NOMO-1 treated with dmso at 0.1 percent for 144 hours (cell line): ENCODE measurements around the gene LILRB5.
"Not testable (repeated sequence)": the region's sequence is repeated elsewhere in the genome, so short reads cannot be mapped to it uniquely, and the experiment has no call there.

ENCODE experiments used
- DNase-seq: peaks from one replicate; lab custom pipeline; 2025; ENCODE audit not compliant: unreplicated experiment; lab: John Stamatoyannopoulos, UW

Gene LILRB5

GRCh38 chr19:54245936-54246335, 11.1 kb downstream of the LILRB5 start:
- DNase-seq: no peak

DNA sequence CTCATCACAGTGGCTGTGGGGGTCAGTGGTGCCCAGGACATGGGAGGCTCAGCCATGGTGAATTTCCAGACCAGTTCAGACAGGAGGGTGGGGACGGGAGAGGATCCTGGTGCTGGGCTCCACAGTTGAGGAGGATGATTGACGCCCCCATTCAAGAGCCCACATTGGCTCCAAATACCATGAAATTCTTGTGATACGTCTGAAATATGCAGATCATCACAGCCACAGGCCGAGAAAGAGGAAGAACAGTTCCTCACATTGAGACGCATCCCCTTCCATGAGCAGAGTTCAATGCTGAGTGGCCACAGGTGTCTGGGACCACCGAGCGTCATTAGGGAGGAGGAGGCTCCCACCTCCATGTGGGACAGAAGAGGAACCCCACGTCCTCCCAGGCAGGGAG, 13.3 kb downstream of the LILRB5 start:
- not testable (repeated sequence) for DNase-seq

DNA sequence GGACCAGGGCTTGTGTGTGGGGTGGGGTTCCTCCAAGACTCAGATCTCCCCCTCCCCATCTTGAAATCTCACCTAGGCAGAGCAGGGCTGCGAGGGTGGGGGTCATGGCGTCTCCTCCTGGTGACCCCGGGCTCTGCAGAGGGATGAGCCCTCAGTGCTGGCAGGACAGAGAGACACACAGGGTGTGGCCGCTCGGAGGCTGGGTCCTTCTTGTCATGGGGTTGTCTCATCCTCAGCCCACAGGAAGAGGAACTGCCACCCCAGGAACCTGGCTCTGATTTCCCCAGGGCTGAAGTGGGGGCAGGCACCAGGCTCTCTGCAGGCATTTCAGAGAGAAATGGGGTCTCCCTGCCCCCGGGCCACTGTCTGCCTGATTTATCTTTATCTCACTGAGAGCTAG, 14.4 kb downstream of the LILRB5 start, which contains the start of gene LILRA6:
Gene LILRA6, minus strand, starts transcription at position 145 of the 400 bp plus-strand sequence.
- DNase-seq: not testable (repeated sequence)

- DNase-seq: not testable (repeated sequence)
Measured at GRCh38 chr19:54242234-54242633, 14.8 kb downstream of the LILRB5 start.

DNA sequence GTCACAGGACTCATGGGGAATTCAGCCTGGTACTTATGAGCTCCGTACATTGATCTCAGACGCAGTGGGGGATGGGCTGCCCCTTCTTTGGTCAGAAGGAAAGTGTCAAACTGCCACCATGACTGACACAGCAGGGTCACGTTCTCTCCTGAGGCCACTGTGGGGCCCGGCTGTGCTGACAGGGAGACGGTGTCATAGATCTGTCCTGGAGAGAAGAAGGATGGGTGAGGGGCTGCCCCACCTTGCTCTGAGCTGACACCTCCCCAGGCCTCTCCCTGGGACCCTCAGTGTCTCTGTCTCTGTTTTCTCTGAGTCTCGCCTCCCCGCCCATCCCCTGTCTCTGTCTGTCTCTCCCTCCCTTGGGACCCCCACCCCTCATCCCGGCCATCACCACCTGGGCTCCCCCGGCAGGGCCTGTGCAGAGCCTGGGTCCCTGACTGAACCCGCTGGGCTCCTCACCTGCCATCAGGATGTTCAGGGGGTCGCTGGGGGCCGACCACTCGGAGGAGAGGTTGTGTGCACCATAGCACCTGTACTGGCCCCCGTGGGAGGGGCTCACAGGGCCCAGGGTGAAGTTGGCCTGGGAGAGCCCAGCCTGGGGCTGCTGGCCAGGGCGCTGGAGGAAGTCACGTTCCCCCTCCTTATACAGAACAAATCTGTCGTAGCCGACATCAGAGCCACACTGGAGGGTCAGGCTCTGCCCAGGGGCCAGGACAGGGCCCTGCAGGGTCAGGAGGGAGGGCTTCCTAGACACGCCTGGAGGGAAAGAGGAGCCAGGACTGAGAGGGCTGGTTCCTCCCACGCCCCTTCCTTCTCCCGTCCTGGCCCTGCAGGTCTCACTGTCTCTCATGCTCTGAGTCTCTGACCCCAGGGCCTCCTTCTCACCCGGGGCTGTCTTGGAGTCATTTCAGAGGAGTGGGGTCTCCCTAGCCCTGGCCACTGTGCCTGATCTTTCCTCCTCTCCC, 16.4 kb downstream of the LILRB5 start:
- DNase-seq: not testable (repeated sequence)

DNA sequence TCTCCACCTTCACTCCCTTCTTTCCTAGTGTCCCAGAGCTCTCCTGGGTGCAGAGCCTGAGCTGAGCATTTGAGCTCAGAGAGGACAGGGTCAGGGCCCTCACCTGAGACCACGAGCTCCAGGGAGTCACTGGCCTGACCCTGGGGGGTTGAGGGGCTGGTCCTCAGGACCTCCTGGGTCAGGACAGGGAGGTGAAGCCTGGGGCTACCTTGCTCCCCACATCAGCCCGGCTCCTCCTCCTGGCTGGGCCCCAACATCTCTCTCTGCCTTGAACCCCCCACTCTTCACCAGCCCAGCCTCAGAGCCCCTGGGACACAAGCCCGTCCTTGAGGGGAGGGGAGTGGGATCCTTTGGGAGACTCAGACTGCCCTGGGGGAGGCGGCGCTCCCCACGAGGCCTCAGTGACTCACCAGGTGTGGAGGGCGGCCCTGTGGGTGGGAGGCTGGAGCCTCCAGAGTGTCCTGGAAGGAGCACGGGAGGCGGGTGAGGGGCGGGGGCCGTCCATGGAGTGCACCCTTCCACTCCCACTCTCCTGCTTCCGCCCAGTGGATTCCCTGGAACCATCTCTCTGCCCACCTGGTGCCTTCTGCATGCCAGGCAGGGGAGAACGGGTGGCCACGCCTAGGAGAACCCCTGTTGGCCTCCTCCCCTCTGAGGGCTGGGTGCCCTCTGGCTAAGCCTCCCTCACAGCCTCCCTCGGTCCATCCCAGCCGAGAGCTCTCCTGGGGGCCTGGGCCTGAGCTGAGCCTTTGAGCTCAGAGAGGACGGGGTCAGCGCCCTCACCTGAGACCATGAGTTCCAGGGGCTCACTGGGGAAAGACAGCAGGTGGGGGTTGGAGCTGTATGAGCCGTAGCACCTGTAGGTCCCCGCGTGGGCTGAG, 17.3 kb downstream of the LILRB5 start:
- DNase-seq: not testable (repeated sequence)

GRCh38 chr19:54233941-54234340, 23.1 kb downstream of the LILRB5 start:
- DNase-seq: no peak

- DNase-seq: peak; percentile 40
Measured at GRCh38 chr19:54231077-54231931, 25.8 kb downstream of the LILRB5 start.

DNA sequence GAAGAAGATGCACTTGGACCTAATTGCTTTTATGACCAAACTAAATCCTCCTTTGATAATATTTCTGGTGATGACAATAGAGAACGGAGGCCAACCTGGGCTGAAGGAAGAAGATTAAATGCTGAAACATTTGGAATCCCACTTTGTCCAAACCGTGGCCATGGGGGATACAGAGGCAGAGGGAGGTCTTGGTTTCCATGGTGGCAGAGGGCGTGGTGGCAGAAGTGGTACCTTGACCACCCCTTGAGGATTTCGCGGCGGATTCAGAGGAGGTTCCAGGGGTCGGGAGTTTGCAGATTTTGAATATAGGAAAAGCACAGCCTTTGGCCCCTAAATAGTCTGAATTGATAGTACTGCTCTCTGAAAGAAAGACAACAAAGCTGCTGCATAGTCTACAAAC, 27.0 kb downstream of the LILRB5 start:
- no peak for DNase-seq

DNA sequence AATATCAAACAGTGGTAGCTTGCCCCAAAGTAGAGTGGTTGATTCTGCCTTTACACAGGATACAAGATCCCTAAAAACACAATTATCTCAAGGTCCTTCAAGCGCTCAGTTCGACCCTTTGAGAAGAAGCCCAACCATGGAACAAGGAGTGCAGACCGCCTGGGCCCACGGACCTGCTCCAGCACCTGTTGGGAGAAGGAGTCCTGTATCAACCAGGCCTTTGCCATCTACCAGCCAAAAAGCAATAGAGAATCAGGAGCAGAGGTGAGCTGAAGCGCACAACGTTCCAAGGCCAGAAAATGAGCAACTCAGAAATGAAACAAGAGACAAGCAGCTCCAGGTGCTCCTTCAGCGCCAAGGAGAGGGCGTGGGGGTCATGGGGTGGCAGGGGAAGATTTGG, 27.9 kb downstream of the LILRB5 start:
- DNase-seq: no peak

DNA sequence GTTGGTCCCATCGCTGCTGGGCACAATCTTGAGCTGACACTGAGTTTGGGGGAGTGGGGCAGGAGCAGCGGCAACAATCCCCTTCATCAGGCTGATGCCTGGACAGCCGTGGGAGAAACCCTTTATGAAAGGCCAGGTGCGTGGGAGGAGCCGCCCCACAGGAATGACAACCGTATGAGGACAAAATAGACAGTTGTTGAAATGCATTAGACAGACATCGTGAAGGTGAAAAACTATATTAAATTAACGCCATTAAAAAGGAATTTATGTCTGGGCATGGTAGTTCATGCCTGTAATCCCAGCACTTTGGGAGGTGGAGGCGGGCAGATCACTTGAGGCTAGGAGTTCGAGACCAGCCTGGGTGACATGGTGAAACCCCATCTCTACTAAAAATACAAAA, 32.5 kb downstream of the LILRB5 start:
- not testable (repeated sequence) for DNase-seq

- not testable (repeated sequence) for DNase-seq
Measured at GRCh38 chr19:54223937-54224281, 33.2 kb downstream of the LILRB5 start.

- DNase-seq: not testable (repeated sequence)
Measured at GRCh38 chr19:54223277-54223936, 33.7 kb downstream of the LILRB5 start.

GRCh38 chr19:54222474-54223276, 34.4 kb downstream of the LILRB5 start, which contains the start of gene LILRB3:
Gene LILRB3, minus strand, starts transcription at chr19:54223007. Its CDS starts 31 bp downstream, at chr19:54222976.
- not testable (repeated sequence) for DNase-seq

DNA sequence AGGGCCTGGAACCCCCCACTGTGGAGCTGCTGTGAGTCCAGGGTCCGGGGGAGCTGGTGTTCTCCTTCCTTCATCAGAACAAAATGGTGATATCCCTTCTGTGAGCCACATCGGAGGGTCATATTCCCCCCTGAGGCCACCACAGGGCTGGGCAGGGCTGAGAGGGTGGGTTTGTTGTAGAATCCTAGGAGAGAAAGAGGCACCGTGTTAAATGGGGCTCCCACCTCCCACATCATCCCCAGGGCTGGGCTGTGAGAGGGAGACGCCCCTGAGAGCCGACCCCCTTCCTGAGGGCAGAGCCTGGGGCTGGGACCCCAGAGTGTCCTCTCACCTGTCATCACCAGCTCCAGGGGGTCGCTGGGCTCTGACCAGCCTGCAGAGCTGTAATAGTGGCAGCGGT, 35.1 kb downstream of the LILRB5 start:
- not testable (repeated sequence) for DNase-seq

DNA sequence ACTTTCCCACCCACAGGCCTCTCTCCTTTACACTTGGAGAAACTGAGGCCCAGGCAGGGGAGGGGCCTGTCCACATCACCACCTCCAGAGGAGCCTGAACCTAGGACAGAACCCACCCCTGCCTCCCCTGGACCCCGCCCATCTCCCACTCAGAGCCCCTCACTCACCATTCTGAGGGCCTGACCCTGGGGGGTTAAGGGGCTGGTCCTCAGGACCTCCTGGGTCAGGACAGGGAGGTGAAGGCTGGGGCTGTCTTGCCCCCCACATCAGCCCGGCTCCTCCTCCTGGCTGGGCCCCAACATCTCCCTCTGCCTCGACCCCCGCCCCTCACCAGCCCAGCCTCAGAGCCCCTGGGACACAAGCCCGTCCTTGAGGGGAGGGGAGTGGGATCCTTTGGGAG, 37.4 kb downstream of the LILRB5 start:
- DNase-seq: not testable (repeated sequence)

- no peak for DNase-seq
Measured at GRCh38 chr19:54218960-54219661, 38.0 kb downstream of the LILRB5 start.

DNA sequence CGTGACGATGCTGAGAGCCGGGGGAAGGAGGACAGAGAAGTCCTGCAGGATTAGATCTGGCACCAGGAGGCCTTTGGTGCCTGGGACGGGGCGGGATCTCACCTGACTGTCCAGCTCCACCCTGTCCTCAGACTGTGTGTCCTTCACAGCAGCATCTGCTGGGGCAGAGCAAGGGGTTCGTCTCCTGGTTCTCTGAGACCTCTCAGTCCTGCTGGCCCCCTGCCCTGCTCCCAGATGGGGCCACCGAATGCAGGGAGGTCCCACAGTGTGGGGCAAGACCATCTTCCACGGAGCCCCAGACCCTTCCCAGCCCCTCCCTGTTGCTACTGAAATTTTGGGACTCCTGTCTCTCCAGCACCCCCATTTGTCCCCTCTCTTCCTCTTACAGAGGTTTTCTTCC, 38.8 kb downstream of the LILRB5 start:
- no peak for DNase-seq
